Subcutaneous abdominal adipose tissue (tissue), 5 donors: ENCODE measurements around the gene SMURF2.

Experiments
- H3K27ac ChIP-seq: one replicate; pipeline ENCODE4 v1.7.0; 2013; ENCODE audit warnings: low read depth, mild to moderate bottlenecking, inconsistent platforms, low read length, moderate library complexity
- H3K27me3 ChIP-seq, 5 donors: one replicate each; pipeline ENCODE4 v1.7.0; 2013; ENCODE audit warnings: low read length in 5 of 5, inconsistent platforms in 1 of 5; ENCODE audit not compliant: control insufficient read depth in 5 of 5, insufficient read depth in 4 of 5
- H3K36me3 ChIP-seq, 5 donors: one replicate each; pipeline ENCODE4 v1.7.0; 2013; ENCODE audit warnings: low read length in 5 of 5; ENCODE audit not compliant: control insufficient read depth in 5 of 5, insufficient read depth in 5 of 5
- H3K4me1 ChIP-seq, 5 donors: one replicate each; pipeline ENCODE4 v1.7.0; 2013; ENCODE audit warnings: low read length in 5 of 5, mild to moderate bottlenecking in 3 of 5, moderate library complexity in 1 of 5; ENCODE audit not compliant: control insufficient read depth in 5 of 5, insufficient read depth in 5 of 5
- H3K4me3 ChIP-seq, 5 donors: one replicate each; pipeline ENCODE4 v1.7.0; 2013; ENCODE audit warnings: low read length in 5 of 5, low read depth in 1 of 5
- H3K9ac ChIP-seq, 5 donors: one replicate each; pipeline ENCODE4 v1.7.0; 2013; ENCODE audit warnings: low read length in 5 of 5, mild to moderate bottlenecking in 4 of 5, moderate library complexity in 3 of 5
- H3K9me3 ChIP-seq, 5 donors: one replicate each; pipeline ENCODE4 v1.7.0; 2013; ENCODE audit warnings: low read length in 5 of 5; ENCODE audit not compliant: control insufficient read depth in 5 of 5
- donor health status: healthy.
- donor health status: healthy.
- donor health status: healthy.
- donor health status: healthy.
- donor health status: healthy.

SMURF2 gene

GRCh38 chr17:64507413-64507782, 154.7 kb downstream of the SMURF2 start:
- H3K36me3 ChIP-seq: peaks cover 36 to 55% (median 44%) of the 10 kb centered on the region in 5 donors
- peaks cover 8 to 45% (median 41%) of the 10 kb centered on the region in 5 donors for H3K4me1 ChIP-seq

GRCh38 chr17:64506576-64507412, 155.3 kb downstream of the SMURF2 start, which contains the start of gene CEP95:
CEP95 (plus strand) TSS chr17:64506977; CDS start chr17:64507098, 121 bp downstream.
- Histone ChIP-seq H3K27ac (peak within 1 kb of the TSS; percentile 100), H3K9me3 (no peaks in the 10 kb centered on the region), H3K4me3 (peak within 1 kb of the TSS; percentile 79 to 100 (median 100)), H3K36me3 (peaks cover 38 to 56% (median 47%) of the 10 kb centered on the region in 5 donors), H3K9ac (peak within 1 kb of the TSS; percentile 96 to 100 (median 100)), H3K27me3 (no peaks in the 10 kb centered on the region), H3K4me1 (peaks cover 8 to 52% (median 47%) of the 10 kb centered on the region in 5 donors)

More at GRCh38 chr17:64507413-64507782, 154.7 kb downstream of the SMURF2 start:
- H3K9ac ChIP-seq: peak overlapping the region; percentile 94 to 100 (median 98)
- H3K9me3 ChIP-seq: no peaks in the 10 kb centered on the region
- peak overlapping the region; percentile 100 for H3K27ac ChIP-seq
- H3K27me3 ChIP-seq: no peaks in the 10 kb centered on the region
- peak overlapping the region; percentile 79 to 100 (median 96) for H3K4me3 ChIP-seq

- Histone ChIP-seq H3K27me3 (no peaks in the 10 kb centered on the region), H3K9me3 (no peaks in the 10 kb centered on the region), H3K4me1 (peaks cover 8 to 58% (median 52%) of the 10 kb centered on the region in 5 donors), H3K36me3 (peaks cover 40 to 56% (median 48%) of the 10 kb centered on the region in 5 donors), H3K9ac (peak within 1 kb of the TSS; percentile 96 to 100 (median 100)), H3K4me3 (peak within 1 kb of the TSS; percentile 79 to 100 (median 100)), H3K27ac (peak within 1 kb of the TSS; percentile 100)
Observed at GRCh38 chr17:64506201-64506575, 155.9 kb downstream of the SMURF2 start, which contains the start of gene DDX5. DDX5 (minus strand) TSS chr17:64506289; CDS start chr17:64506119, 170 bp downstream.

- Histone ChIP-seq H3K9me3 (no peaks in the 10 kb centered on the region), H3K9ac (peak overlapping the region; percentile 96 to 100 (median 100)), H3K27ac (peak overlapping the region; percentile 100), H3K4me3 (peak overlapping the region; percentile 79 to 100 (median 100)), H3K4me1 (peaks cover 8 to 61% (median 57%) of the 10 kb centered on the region in 5 donors), H3K27me3 (no peaks in the 10 kb centered on the region), H3K36me3 (peaks cover 46 to 56% (median 53%) of the 10 kb centered on the region in 5 donors)
Observed at GRCh38 chr17:64505340-64506200, 156.5 kb downstream of the SMURF2 start.

- Histone ChIP-seq H3K27me3 (no peaks in the 10 kb centered on the region), H3K36me3 (peaks cover 47 to 56% (median 53%) of the 10 kb centered on the region in 5 donors), H3K9me3 (no peaks in the 10 kb centered on the region), H3K9ac (peak overlapping the region; percentile 96 to 100 (median 100)), H3K4me3 (peak overlapping the region; percentile 79 to 100 (median 99)), H3K4me1 (peaks cover 8 to 65% (median 62%) of the 10 kb centered on the region in 5 donors), H3K27ac (peak overlapping the region; percentile 100)
Observed at GRCh38 chr17:64504769-64505339, 157.3 kb downstream of the SMURF2 start.

- Histone ChIP-seq H3K9me3 (no peaks in the 10 kb centered on the region), H3K9ac (peak overlapping the region; percentile 96 to 100 (median 100)), H3K4me3 (peak overlapping the region; percentile 79 to 100 (median 99)), H3K27ac (peak overlapping the region; percentile 100), H3K27me3 (no peaks in the 10 kb centered on the region), H3K36me3 (peaks cover 53 to 62% (median 59%) of the 10 kb centered on the region in 5 donors), H3K4me1 (peaks cover 8 to 66% (median 63%) of the 10 kb centered on the region in 5 donors)
Observed at GRCh38 chr17:64503821-64504768, 158.0 kb downstream of the SMURF2 start.

GRCh38 chr17:64503341-64503740, 158.8 kb downstream of the SMURF2 start:
- peak overlapping the region; percentile 79 to 100 (median 99) for H3K4me3 ChIP-seq
- no peaks in the 10 kb centered on the region for H3K27me3 ChIP-seq
- H3K9me3 ChIP-seq: no peaks in the 10 kb centered on the region
- peaks cover 8 to 59% (median 57%) of the 10 kb centered on the region in 5 donors for H3K4me1 ChIP-seq
- peak overlapping the region; percentile 100 for H3K27ac ChIP-seq
- H3K9ac ChIP-seq: peak overlapping the region in 4 of 5 donors; percentile 96 to 100 (median 100)
- H3K36me3 ChIP-seq: peaks cover 56 to 67% (median 63%) of the 10 kb centered on the region in 5 donors

GRCh38 chr17:64502809-64503208, 159.3 kb downstream of the SMURF2 start:
- H3K36me3 ChIP-seq: peaks cover 62 to 72% (median 67%) of the 10 kb centered on the region in 5 donors
- peaks cover 8 to 57% (median 54%) of the 10 kb centered on the region in 5 donors for H3K4me1 ChIP-seq
- no peaks in the 10 kb centered on the region for H3K9me3 ChIP-seq
- peak overlapping the region in 2 of 5 donors; percentile 96 to 100 for H3K9ac ChIP-seq
- H3K27ac ChIP-seq: peak overlapping the region; percentile 100
- H3K27me3 ChIP-seq: no peaks in the 10 kb centered on the region
- H3K4me3 ChIP-seq: peak overlapping the region; percentile 79 to 100 (median 99)
